ENCODE results near the gene DPAGT1. TPM values are rescaled to one million over a fixed set of nuclear protein-coding genes. Genes with fewer than 3 reads are reported as not detected.
"Not testable (repeated sequence)": the region's sequence is repeated elsewhere in the genome, so short reads cannot be mapped to it uniquely, and the experiment has no call there.

Gene DPAGT1
- total RNA-seq, 2 experiments from 2014 or later: 57.3 to 58.4 TPM

GRCh38 chr11:119103161-119103664 lies 1.6 kb upstream of the DPAGT1 start:
- H3K4me1 Mint-ChIP-seq: peaks cover 51% of the 10 kb centered on the region
- ChIA-PET POLR2A (interaction anchor here (0.9 to 2.7 kb wide), 14 partner anchors 10 to 227 kb away, joined by 3 to 43 read pairs (median 10); partner anchors contain the start of genes ABCG4, CENATAC, HINFP and HMBS), CTCF (interaction anchor here (1.3 to 2.2 kb wide), 3 partner anchors 15 to 93 kb away, joined by 5 to 6 read pairs (median 6); partner anchors contain the start of gene TRAPPC4)
- H3K4me3 Mint-ChIP-seq: peak overlapping the region; percentile 92
- peaks cover 21% of the 10 kb centered on the region for H3K36me3 Mint-ChIP-seq (ENCODE audit: low read depth)
- DNase-seq, H3K27me3 Mint-ChIP-seq, H3K9me3 Mint-ChIP-seq: not testable (repeated sequence)
- H3K27ac Mint-ChIP-seq: peak overlapping the region; percentile 99

- H3K27ac Mint-ChIP-seq: peak overlapping the region; percentile 99
- peaks cover 39% of the 10 kb centered on the region for H3K36me3 Mint-ChIP-seq (ENCODE audit: low read depth)
- H3K4me1 Mint-ChIP-seq: peaks cover 56% of the 10 kb centered on the region
- no peak for DNase-seq
- CTCF ChIA-PET: interaction anchor here (1.0 to 2.2 kb wide), 9 partner anchors 9 to 223 kb away, joined by 3 to 15 read pairs (median 5); partner anchors contain the start of genes HMBS and VPS11
- H3K9me3 Mint-ChIP-seq: no peaks in the 10 kb centered on the region
- no peaks in the 10 kb centered on the region for H3K27me3 Mint-ChIP-seq
- H3K4me3 Mint-ChIP-seq: peak overlapping the region; percentile 92
- POLR2A ChIA-PET: interaction anchor here (0.7 to 2.7 kb wide), 17 partner anchors 8 to 310 kb away, joined by 3 to 43 read pairs (median 8); partner anchors contain the start of genes ABCG4, CBL, DDX6 and HINFP
Measured at GRCh38 chr11:119100994-119101758, 477 bp downstream of the DPAGT1 start.

GRCh38 chr11:119100246-119100970 lies 1.2 kb downstream of the DPAGT1 start:
- Mint-ChIP-seq H3K9me3 (no peaks in the 10 kb centered on the region), H3K27me3 (no peaks in the 10 kb centered on the region), H3K27ac (peak overlapping the region; percentile 99), H3K4me1 (peaks cover 58% of the 10 kb centered on the region), H3K36me3 (ENCODE audit: low read depth) (peaks cover 43% of the 10 kb centered on the region), H3K4me3 (peak overlapping the region; percentile 92)
- ChIA-PET POLR2A (interaction anchor here (1.7 to 9.7 kb wide), 3 partner anchors 9 to 32 kb away, joined by 8 to 219 read pairs (median 10); partner anchors contain the start of genes C2CD2L and VPS11), CTCF (interaction anchor here (0.7 to 2.1 kb wide), 4 partner anchors 9 to 44 kb away, joined by 3 to 12 read pairs (median 6); partner anchors contain the start of genes HMBS and VPS11)
- no peak for DNase-seq

GRCh38 chr11:119099711-119100110 lies 1.9 kb downstream of the DPAGT1 start:
- H3K36me3 Mint-ChIP-seq (ENCODE audit: low read depth): peaks cover 50% of the 10 kb centered on the region
- DNase-seq: no peak
- H3K9me3 Mint-ChIP-seq: no peaks in the 10 kb centered on the region
- ChIA-PET CTCF (interaction anchor here (0.7 to 2.1 kb wide), 5 partner anchors 9 to 239 kb away, joined by 3 to 12 read pairs (median 6); partner anchors contain the start of genes HMBS and VPS11), POLR2A (interaction anchor here (1.0 to 9.7 kb wide), 4 partner anchors 10 to 32 kb away, joined by 3 to 219 read pairs (median 9); partner anchors contain the start of genes C2CD2L, HMBS and VPS11)
- H3K27ac Mint-ChIP-seq: peak overlapping the region; percentile 17
- H3K27me3 Mint-ChIP-seq: no peaks in the 10 kb centered on the region
- peaks cover 55% of the 10 kb centered on the region for H3K4me1 Mint-ChIP-seq
- H3K4me3 Mint-ChIP-seq: peak overlapping the region; percentile 92

- peaks cover 80% of the 10 kb centered on the region for H3K36me3 Mint-ChIP-seq (ENCODE audit: low read depth)
- CTCF ChIA-PET: interaction anchor here (0.6 to 2.4 kb wide), 11 partner anchors 10 to 101 kb away, joined by 3 to 20 read pairs (median 3); partner anchors contain the start of genes C2CD2L, HMBS and VPS11
- POLR2A ChIA-PET: interaction anchor here (0.6 to 9.7 kb wide), 43 partner anchors 9 to 1108 kb away, joined by 3 to 219 read pairs (median 4); partner anchors contain the start of genes C2CD2L, CBL, CENATAC and DDX6
Measured at GRCh38 chr11:119095066-119095880, 6.4 kb downstream of the DPAGT1 start.

GRCh38 chr11:119094816-119095065 lies 6.9 kb downstream of the DPAGT1 start:
- CTCF ChIA-PET: interaction anchor here (0.6 to 2.4 kb wide), 8 partner anchors 9 to 102 kb away, joined by 3 to 20 read pairs (median 4); partner anchors contain the start of genes C2CD2L, HMBS and VPS11
- no peaks in the 10 kb centered on the region for H3K27me3 Mint-ChIP-seq
- no peaks in the 10 kb centered on the region for H3K9me3 Mint-ChIP-seq
- peak overlapping the region; percentile 93 for H3K4me3 Mint-ChIP-seq
- H3K36me3 Mint-ChIP-seq (ENCODE audit: low read depth): peaks cover 74% of the 10 kb centered on the region
- peaks cover 69% of the 10 kb centered on the region for H3K4me1 Mint-ChIP-seq
- POLR2A ChIA-PET: interaction anchor here (0.6 to 9.7 kb wide), 41 partner anchors 8 to 1107 kb away, joined by 3 to 219 read pairs (median 5); partner anchors contain the start of genes C2CD2L, CBL, CENATAC and DDX6
- DNase-seq: peak; percentile 68
- H3K27ac Mint-ChIP-seq: peak overlapping the region; percentile 86

More at GRCh38 chr11:119095066-119095880, 6.4 kb downstream of the DPAGT1 start:
- H3K27ac Mint-ChIP-seq: peak overlapping the region; percentile 86
- no peaks in the 10 kb centered on the region for H3K27me3 Mint-ChIP-seq
- H3K4me3 Mint-ChIP-seq: peak overlapping the region; percentile 93
- H3K4me1 Mint-ChIP-seq: peaks cover 70% of the 10 kb centered on the region
- H3K9me3 Mint-ChIP-seq: no peaks in the 10 kb centered on the region
- peak; percentile 100 for DNase-seq

GRCh38 chr11:119093942-119094815 lies 7.5 kb downstream of the DPAGT1 start:
- peaks cover 70% of the 10 kb centered on the region for H3K4me1 Mint-ChIP-seq
- DNase-seq: peak; percentile 55
- POLR2A ChIA-PET: interaction anchor here (0.6 to 9.7 kb wide), 41 partner anchors 8 to 1107 kb away, joined by 3 to 219 read pairs (median 5); partner anchors contain the start of genes C2CD2L, CBL, CENATAC and DDX6
- peak overlapping the region; percentile 93 for H3K4me3 Mint-ChIP-seq
- H3K27me3 Mint-ChIP-seq: no peaks in the 10 kb centered on the region
- peak overlapping the region; percentile 86 for H3K27ac Mint-ChIP-seq
- CTCF ChIA-PET: interaction anchor here (1.0 to 2.4 kb wide), 5 partner anchors 9 to 38 kb away, joined by 3 to 20 read pairs (median 12); partner anchors contain the start of genes C2CD2L, HMBS and VPS11
- H3K36me3 Mint-ChIP-seq (ENCODE audit: low read depth): peaks cover 74% of the 10 kb centered on the region
- H3K9me3 Mint-ChIP-seq: no peaks in the 10 kb centered on the region

GRCh38 chr11:119092880-119093842 lies 8.5 kb downstream of the DPAGT1 start:
- Mint-ChIP-seq H3K4me3 (peak overlapping the region; percentile 93), H3K27ac (peak overlapping the region; percentile 85), H3K4me1 (peaks cover 70% of the 10 kb centered on the region), H3K27me3 (no peaks in the 10 kb centered on the region), H3K36me3 (ENCODE audit: low read depth) (peaks cover 64% of the 10 kb centered on the region), H3K9me3 (no peaks in the 10 kb centered on the region)
- CTCF ChIA-PET: interaction anchor here (1.1 to 2.2 kb wide), 2 partner anchors 25 to 231 kb away, joined by 4 to 6 read pairs; partner anchors contain the start of gene VPS11
- POLR2A ChIA-PET: interaction anchor here (0.6 to 9.7 kb wide), 16 partner anchors 9 to 182 kb away, joined by 3 to 219 read pairs (median 17); partner anchors contain the start of genes C2CD2L, CBL, CENATAC and DPAGT1
- no peak for DNase-seq

GRCh38 chr11:119091966-119092879 lies 9.4 kb downstream of the DPAGT1 start:
- ChIA-PET CTCF (interaction anchor here (1.1 to 2.2 kb wide), 3 partner anchors 10 to 231 kb away, joined by 3 to 6 read pairs (median 4); partner anchors contain the start of genes DPAGT1 and VPS11), POLR2A (interaction anchor here (0.6 to 9.7 kb wide), 11 partner anchors 8 to 167 kb away, joined by 3 to 219 read pairs (median 22); partner anchors contain the start of genes C2CD2L, DPAGT1, HINFP and HMBS)
- Mint-ChIP-seq H3K27me3 (no peaks in the 10 kb centered on the region), H3K4me3 (peak overlapping the region; percentile 93), H3K4me1 (peaks cover 75% of the 10 kb centered on the region), H3K36me3 (ENCODE audit: low read depth) (peaks cover 55% of the 10 kb centered on the region), H3K27ac (peak overlapping the region; percentile 65), H3K9me3 (no peaks in the 10 kb centered on the region)
- no peak for DNase-seq

Data from activated CD4-positive, alpha-beta memory T cell treated with anti-CD3 and anti-CD28 coated beads, Interleukin-2, amount 10 ng/mL, durations not matched to agents 7 days and 5 days (primary cell).